ENCODE data around the gene CPSF7.

DNA sequence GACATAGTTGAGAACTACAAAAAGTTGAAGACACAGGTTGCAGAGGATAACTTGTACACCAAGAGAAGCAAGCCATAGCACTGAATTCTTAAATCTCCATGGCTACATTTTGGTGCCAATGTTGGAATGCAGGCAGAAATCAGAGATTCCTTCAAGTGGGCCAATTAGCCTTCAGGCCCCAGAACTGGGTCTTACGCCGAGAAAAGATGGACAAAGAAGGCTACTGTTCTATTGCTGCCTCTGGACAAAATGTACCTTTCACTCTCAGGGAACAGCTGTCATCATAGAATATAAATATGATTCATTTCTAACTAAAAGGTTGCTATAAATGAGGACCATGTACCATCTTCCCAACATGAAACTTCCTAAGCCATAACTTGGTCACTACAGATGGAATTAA, 23.7 kb downstream of the CPSF7 start:
- no peak for TF ChIP-seq EZH2 (IDR thresholded peaks at IDR 0.05; ENCODE audit: borderline replicate concordance, insufficient read depth, low read depth, low read length, poor library complexity, severe bottlenecking)
- TF ChIP-seq, protein P1, sequence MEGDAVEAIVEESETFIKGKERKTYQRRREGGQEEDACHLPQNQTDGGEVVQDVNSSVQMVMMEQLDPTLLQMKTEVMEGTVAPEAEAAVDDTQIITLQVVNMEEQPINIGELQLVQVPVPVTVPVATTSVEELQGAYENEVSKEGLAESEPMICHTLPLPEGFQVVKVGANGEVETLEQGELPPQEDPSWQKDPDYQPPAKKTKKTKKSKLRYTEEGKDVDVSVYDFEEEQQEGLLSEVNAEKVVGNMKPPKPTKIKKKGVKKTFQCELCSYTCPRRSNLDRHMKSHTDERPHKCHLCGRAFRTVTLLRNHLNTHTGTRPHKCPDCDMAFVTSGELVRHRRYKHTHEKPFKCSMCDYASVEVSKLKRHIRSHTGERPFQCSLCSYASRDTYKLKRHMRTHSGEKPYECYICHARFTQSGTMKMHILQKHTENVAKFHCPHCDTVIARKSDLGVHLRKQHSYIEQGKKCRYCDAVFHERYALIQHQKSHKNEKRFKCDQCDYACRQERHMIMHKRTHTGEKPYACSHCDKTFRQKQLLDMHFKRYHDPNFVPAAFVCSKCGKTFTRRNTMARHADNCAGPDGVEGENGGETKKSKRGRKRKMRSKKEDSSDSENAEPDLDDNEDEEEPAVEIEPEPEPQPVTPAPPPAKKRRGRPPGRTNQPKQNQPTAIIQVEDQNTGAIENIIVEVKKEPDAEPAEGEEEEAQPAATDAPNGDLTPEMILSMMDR (IDR thresholded peaks at IDR 0.05): no peak
